ENCODE measurements around the gene CDH4. TPM values are rescaled to one million over a fixed set of nuclear protein-coding genes. Genes with fewer than 3 reads are reported as not detected.
A peak's percentile ranks its signal among the peaks of the same experiment; 100 is the strongest.

CDH4 gene
- total RNA-seq, 1 donor from 2014 or later, result under 0.01 TPM

- DNase-seq (ENCODE audit: low read depth in 2 of 2), result no peak
These were observed 324.3 kb downstream of the CDH4 start for GRCh38 chr20:61576372-61576771.

- no peak for DNase-seq (ENCODE audit: low read depth in 2 of 2)
These were observed 325.0 kb downstream of the CDH4 start for GRCh38 chr20:61577065-61577464.

- no peak for DNase-seq (ENCODE audit: low read depth in 2 of 2)
These were observed 327.8 kb downstream of the CDH4 start for GRCh38 chr20:61579908-61580307.

GRCh38 chr20:61580958-61581824 lies 329.1 kb downstream of the CDH4 start:
- no peak for DNase-seq (ENCODE audit: low read depth in 2 of 2)

GRCh38 chr20:61581825-61582188 lies 329.7 kb downstream of the CDH4 start:
- no peak for DNase-seq (ENCODE audit: low read depth in 2 of 2)

- DNase-seq (ENCODE audit: low read depth in 2 of 2), result no peak
These were observed 330.3 kb downstream of the CDH4 start for GRCh38 chr20:61582196-61582923.

GRCh38 chr20:61583356-61583755 lies 331.3 kb downstream of the CDH4 start:
- DNase-seq (ENCODE audit: low read depth in 2 of 2), result no peak

GRCh38 chr20:61584851-61585250 lies 332.8 kb downstream of the CDH4 start:
- DNase-seq (ENCODE audit: low read depth in 2 of 2), result no peak

- DNase-seq (ENCODE audit: low read depth in 2 of 2), result no peak
These were observed 333.7 kb downstream of the CDH4 start for GRCh38 chr20:61585764-61586163.

GRCh38 chr20:61587036-61587435 lies 335.0 kb downstream of the CDH4 start:
- no peak for DNase-seq (ENCODE audit: low read depth in 2 of 2)

GRCh38 chr20:61587681-61588289 lies 335.7 kb downstream of the CDH4 start:
- DNase-seq (ENCODE audit: low read depth in 2 of 2), result no peak

- peak in 1 of 2 donors; percentile 29 for DNase-seq (ENCODE audit: low read depth in 2 of 2)
These were observed 336.6 kb downstream of the CDH4 start for GRCh38 chr20:61588411-61589385.

GRCh38 chr20:61590236-61590635 lies 338.2 kb downstream of the CDH4 start:
- DNase-seq (ENCODE audit: low read depth in 2 of 2), result no peak

- DNase-seq (ENCODE audit: low read depth in 2 of 2), result no peak
These were observed 341.5 kb downstream of the CDH4 start for GRCh38 chr20:61593516-61593915.

- DNase-seq (ENCODE audit: low read depth in 2 of 2), result no peak
These were observed 342.1 kb downstream of the CDH4 start for GRCh38 chr20:61594198-61594597.

- no peak for DNase-seq (ENCODE audit: low read depth in 2 of 2)
These were observed 343.2 kb downstream of the CDH4 start for GRCh38 chr20:61595216-61595615.

GRCh38 chr20:61596687-61597330 lies 344.7 kb downstream of the CDH4 start:
- peak in 1 of 2 donors; percentile 2 for DNase-seq (ENCODE audit: low read depth in 2 of 2)

- no peak for DNase-seq (ENCODE audit: low read depth in 2 of 2)
These were observed 345.9 kb downstream of the CDH4 start for GRCh38 chr20:61597996-61598395.

- DNase-seq (ENCODE audit: low read depth in 2 of 2), result no peak
These were observed 346.5 kb downstream of the CDH4 start for GRCh38 chr20:61598586-61598985.

GRCh38 chr20:61599061-61599531 lies 347.0 kb downstream of the CDH4 start:
- no peak for DNase-seq (ENCODE audit: low read depth in 2 of 2)
